GF-D8 (cell line): ENCODE results near the gene ABTB2.

ENCODE experiments used
- DNase-seq: peaks from one replicate; lab custom pipeline; 2025; lab: John Stamatoyannopoulos, UW

The ABTB2 gene

GRCh38 chr11:34341931-34342533 lies 15.8 kb downstream of the ABTB2 start:
- DNase-seq: no peak

- no peak for DNase-seq
Measured at GRCh38 chr11:34341096-34341495, 16.7 kb downstream of the ABTB2 start.

- DNase-seq: no peak
Measured at GRCh38 chr11:34340653-34341052, 17.2 kb downstream of the ABTB2 start.

DNA sequence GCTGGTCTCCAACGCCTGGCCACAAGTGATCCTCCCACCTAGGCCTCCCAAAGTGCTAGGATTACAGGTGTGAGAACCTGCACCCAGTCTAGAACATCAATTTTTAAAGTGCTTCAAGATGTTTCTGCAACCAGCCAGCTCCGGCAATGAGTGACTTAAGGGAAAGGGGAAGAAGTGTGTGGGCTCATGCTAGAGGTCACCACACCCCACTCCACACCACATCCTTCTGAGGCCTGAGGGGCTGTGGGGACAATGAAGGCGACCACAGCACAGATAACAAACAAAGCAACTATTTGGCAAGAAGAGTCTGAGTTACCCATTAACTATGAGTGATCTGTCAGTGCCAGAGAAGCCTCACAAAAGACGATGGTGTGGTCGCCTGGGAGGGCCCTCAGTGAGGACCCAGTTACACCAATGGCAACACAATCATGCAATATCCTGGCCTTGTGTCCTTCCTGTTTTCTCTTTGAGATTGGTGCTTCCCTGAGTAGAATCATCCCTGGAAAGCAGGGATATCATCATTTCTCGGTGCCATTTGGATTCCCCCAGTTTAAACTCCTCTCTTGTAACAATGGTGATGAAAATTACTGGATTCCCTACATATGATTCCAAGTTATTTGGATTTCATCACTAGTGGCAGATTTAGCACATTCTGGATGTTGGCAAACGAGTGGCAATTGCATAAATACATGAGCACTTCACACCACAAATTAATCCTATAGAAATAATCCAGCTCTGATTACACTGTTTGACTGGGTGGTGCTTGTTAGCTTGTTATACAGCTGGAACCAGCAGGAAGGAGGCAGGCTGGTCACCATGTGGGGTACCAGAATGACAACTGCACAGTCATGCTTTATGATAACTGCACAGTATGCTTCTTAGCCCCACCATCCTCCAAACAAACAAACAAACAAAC lies 18.4 kb downstream of the ABTB2 start:
- peak; percentile 11 for DNase-seq

DNA sequence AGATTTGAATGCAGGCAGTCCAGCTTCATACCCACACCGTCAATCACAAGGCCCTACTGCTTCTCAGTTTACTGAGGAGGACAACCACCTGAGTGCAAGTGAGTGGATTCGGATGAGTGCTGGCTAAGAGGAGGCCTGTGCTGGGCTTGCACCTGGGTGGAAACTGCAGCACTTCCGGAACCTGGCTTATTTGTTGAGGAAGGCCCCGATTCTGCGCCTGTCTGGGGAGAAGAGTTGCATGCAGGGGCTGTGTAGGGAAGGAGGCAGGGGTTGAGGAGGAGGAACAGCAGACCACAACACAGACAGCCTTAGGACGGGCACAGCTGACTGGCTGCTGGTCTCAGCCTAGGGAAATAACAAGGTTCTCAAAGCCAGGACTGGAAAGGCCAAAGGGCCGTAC lies 20.8 kb downstream of the ABTB2 start:
- no peak for DNase-seq

DNA sequence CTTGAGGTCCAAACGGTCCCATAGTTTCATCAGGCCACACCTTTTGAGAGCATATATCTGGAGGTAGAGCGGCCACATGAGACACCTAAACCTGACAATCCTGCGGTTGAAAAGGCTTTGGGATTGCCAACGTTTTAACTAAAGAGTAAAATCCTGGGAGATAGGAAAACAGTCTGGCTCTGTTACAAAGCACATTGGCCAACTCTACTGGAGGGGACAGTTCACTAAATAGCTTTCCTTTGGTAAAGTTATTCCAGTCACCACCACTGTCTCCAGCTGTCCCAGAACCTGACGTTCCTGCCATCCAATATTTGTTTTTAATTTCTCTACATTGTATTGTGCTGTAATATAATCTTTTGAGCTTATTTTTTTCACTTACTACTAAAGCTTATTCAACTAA lies 22.0 kb downstream of the ABTB2 start:
- DNase-seq: no peak

DNA sequence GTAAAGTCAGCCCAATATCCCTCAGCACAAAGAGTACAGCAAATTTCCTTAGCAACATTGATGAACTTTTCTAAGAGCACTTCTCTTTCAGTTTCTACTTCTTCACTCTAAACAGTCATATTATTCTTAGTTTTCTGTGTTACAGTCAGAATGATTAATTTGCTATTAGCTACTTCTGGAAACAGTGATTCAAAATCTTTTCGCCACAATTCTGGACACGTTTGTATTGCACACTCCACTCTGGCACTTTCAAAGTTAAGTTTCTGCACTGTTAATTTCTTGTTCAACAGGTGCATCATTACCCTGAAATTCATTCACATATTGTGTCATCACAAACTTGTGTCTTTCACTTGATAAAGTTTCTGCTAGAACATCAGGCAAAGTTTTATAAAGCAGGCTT lies 22.5 kb downstream of the ABTB2 start:
- DNase-seq: no peak

GRCh38 chr11:34333787-34334186 lies 24.0 kb downstream of the ABTB2 start:
- DNase-seq: no peak

- DNase-seq: no peak
Measured at GRCh38 chr11:34332524-34332923, 25.3 kb downstream of the ABTB2 start.

DNA sequence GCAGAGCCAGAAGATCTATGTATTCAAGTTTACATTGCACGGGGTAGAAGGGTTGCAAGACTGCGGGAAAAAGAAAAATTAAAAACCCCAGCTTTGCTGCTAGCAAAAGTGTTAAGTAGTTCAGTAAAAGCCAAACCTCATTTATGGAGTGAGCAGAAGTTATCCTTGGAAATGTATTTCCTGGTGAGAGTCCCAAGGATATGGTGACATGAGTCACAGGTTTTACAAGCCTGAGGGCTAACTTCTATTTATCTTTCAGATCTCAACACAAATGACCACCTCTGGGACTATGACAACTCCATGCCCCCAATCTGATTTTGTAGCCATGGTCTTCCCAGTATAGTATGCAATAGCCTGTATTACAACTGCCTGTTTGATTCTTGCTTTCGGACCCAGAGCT lies 26.1 kb downstream of the ABTB2 start:
- DNase-seq: no peak

DNA sequence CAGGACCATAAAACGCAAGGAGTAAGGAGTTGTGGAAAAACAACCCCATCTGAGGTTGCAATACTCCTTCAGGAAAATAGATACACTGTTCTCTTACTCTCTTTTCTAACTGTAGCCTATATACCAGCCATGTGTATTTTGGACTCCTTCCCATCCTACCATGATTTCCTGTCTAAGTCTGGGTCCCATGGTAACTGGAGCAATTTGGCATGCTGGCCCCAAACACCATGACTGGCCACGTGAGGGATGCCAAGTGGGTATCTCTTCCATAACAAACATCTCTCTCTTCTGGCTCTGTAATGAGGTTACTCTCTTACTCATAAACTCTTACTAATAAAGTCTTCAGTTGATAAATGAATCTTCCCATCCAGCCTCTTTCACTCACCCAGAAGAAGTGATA lies 26.5 kb downstream of the ABTB2 start:
- DNase-seq: no peak

GRCh38 chr11:34330653-34331052 lies 27.2 kb downstream of the ABTB2 start:
- no peak for DNase-seq

DNA sequence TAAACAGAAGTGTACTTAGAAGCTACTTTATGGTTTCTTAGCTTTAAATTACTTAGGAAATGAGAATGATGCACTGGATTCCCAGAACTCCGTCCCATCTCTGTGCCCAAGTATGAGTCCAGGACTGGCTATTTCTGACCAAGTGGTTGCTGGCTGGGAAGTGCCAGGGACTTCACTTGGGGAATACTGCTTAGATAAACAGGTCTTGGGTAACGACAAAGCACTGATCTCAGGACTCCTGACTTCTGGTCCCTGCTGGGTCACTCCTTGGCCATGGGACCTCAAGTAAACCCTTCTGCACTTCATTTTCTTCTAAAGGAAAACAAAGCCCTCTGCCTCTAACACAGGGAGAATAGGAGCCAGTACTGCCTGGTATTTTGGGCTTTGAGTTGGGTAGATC lies 27.9 kb downstream of the ABTB2 start:
- no peak for DNase-seq

- no peak for DNase-seq
Measured at GRCh38 chr11:34328632-34328910, 29.2 kb downstream of the ABTB2 start.

GRCh38 chr11:34327804-34328631 lies 29.8 kb downstream of the ABTB2 start:
- DNase-seq: no peak

GRCh38 chr11:34324466-34324865 lies 33.3 kb downstream of the ABTB2 start:
- no peak for DNase-seq

GRCh38 chr11:34323601-34324000 lies 34.2 kb downstream of the ABTB2 start:
- DNase-seq: no peak

- DNase-seq: no peak
Measured at GRCh38 chr11:34318111-34319037, 39.4 kb downstream of the ABTB2 start.

- DNase-seq: no peak
Measured at GRCh38 chr11:34317666-34318065, 40.1 kb downstream of the ABTB2 start.

GRCh38 chr11:34317036-34317360 lies 40.8 kb downstream of the ABTB2 start:
- no peak for DNase-seq

- DNase-seq: no peak
Measured at GRCh38 chr11:34316347-34317035, 41.3 kb downstream of the ABTB2 start.
